HG03039 (cell line): ENCODE results near the gene NOM1.

ENCODE experiments used
- ATAC-seq: cut with Tn5 transposase; IDR thresholded peaks from one replicate; pipeline ENCODE4 v1.9.1; 2021; ENCODE audit warnings: mild to moderate bottlenecking, moderate library complexity; ENCODE audit not compliant: unreplicated experiment

NOM1 gene

GRCh38 chr7:157014635-157015555 lies 65.4 kb downstream of the NOM1 start:
- no peak for ATAC-seq

- peak; percentile 10 for ATAC-seq
These were observed 66.5 kb downstream of the NOM1 start for GRCh38 chr7:157016024-157016351.

GRCh38 chr7:157016352-157017041 lies 67.0 kb downstream of the NOM1 start:
- peak; percentile 61 for ATAC-seq

- no peak for ATAC-seq
These were observed 67.6 kb downstream of the NOM1 start for GRCh38 chr7:157017149-157017548.

- no peak for ATAC-seq
These were observed 68.3 kb downstream of the NOM1 start for GRCh38 chr7:157017603-157018327.

GRCh38 chr7:157018328-157018996 lies 69.0 kb downstream of the NOM1 start:
- no peak for ATAC-seq

- ATAC-seq: no peak
These were observed 69.6 kb downstream of the NOM1 start for GRCh38 chr7:157018997-157019608.

GRCh38 chr7:157019718-157020451 lies 70.4 kb downstream of the NOM1 start:
- ATAC-seq: no peak

GRCh38 chr7:157020514-157021070 lies 71.1 kb downstream of the NOM1 start:
- ATAC-seq: no peak

GRCh38 chr7:157021071-157021870 lies 71.8 kb downstream of the NOM1 start:
- no peak for ATAC-seq

- no peak for ATAC-seq
These were observed 72.6 kb downstream of the NOM1 start for GRCh38 chr7:157021871-157022680.
